ENCODE results near the gene SLIT3.

GRCh38 chr5:169089343-169089742, 211.6 kb downstream of the SLIT3 start:
- TF ChIP-seq EP300 (IDR thresholded peaks at IDR 0.05) (no peak), CTCF (IDR thresholded peaks at IDR 0.05) (no peak)

All from stomach (tissue), 4 donors.